ENCODE measurements around the gene C1orf159.

Gene C1orf159

DNA sequence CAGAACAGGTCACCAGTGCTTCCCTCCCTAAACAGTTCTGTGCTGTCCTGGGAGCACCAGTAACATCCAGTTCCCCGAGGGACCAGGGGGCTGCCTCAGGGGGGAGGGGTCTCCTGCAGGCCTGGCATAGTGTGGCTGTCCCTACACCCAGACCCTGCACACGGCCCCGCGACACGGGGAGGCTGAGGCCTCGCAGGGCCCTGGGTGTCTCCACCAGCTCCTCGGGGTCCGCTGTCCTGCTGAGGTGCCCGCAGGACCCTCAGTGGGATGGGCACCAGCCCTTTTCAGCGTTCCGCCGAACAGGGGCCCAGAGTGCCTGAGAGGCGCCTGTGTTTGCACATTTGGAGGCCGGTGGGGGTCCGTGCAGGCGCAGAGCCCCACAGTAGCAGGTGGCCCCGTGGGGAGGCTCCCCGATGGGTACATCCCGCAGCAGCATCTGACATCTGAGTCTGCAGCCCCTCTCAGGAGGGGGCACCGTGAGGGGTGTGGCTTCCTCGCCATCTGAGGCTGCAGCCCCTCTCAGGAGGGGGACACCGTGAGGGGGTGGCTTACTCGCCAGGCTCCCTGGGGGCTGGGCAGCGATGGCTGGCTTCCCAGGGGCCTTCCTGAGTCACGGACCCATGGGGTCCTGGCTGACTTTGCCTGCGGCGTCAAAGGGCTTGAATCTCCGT is 18.5 kb upstream of the C1orf159 start:
- in situ Hi-C loops (cut with MboI; ENCODE audit: low sequenced_read_pairs), result loop anchor here (25.0 kb wide), 1 partner anchor 103 kb away; the partner anchor contains the start of genes B3GALT6, C1QTNF12 and SDF4

GRCh38 chr1:1132956-1133750 is 17.3 kb upstream of the C1orf159 start:
- in situ Hi-C loops (cut with MboI; ENCODE audit: low sequenced_read_pairs), result loop anchor here (25.0 kb wide), 1 partner anchor 104 kb away; the partner anchor contains the start of genes B3GALT6, C1QTNF12 and SDF4

DNA sequence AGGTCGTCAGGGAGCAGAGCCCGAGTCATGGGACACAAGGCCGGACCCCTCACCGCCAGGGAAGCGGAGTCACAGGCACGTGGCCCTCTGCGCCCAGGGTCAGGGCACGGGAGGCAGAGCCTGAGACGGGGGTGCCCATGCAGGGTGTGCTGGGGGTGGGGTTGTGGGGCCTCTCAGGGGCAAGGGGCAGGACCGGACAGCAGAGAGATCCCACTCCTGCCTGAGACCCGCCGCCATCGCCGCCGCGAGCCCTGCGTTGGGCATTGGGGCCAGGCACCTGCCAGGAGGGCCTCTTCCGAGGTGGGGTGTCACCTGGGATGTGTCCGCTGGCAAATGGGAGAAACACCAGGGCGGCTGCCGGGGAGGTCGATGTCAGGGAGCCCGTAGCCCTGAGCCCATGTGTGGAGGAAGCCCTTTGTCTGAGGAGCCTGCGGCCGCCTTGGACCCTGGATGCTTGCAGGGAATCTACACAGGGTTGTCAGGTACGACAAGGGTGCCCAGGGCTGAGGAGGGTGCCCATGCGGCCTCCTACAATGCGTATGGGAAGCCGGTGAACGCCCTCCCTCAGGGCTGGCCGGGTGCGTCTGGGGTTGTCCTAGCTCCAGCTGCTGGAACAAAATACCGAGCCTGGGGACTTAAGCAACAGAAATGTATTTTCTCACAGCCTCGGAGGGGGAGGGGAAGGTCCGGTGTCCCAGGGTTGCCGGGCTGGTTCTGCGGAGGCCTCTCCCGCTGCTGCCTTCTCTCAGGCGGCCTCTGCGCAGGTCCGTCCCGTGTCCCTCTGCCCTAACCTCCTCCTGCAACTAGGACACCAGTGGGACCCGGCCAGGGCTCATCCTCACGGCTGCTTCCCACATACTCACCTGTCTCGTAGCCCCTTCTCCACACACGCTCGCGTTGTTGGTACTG is 16.4 kb upstream of the C1orf159 start:
- in situ Hi-C loops (cut with MboI; ENCODE audit: low sequenced_read_pairs), result loop anchor here (25.0 kb wide), 1 partner anchor 105 kb away; the partner anchor contains the start of genes B3GALT6, C1QTNF12 and SDF4

GRCh38 chr1:1130206-1131120 is 14.6 kb upstream of the C1orf159 start:
- in situ Hi-C loops (cut with MboI; ENCODE audit: low sequenced_read_pairs), result loop anchor here (25.0 kb wide), 1 partner anchor 107 kb away; the partner anchor contains the start of genes B3GALT6, C1QTNF12 and SDF4

DNA sequence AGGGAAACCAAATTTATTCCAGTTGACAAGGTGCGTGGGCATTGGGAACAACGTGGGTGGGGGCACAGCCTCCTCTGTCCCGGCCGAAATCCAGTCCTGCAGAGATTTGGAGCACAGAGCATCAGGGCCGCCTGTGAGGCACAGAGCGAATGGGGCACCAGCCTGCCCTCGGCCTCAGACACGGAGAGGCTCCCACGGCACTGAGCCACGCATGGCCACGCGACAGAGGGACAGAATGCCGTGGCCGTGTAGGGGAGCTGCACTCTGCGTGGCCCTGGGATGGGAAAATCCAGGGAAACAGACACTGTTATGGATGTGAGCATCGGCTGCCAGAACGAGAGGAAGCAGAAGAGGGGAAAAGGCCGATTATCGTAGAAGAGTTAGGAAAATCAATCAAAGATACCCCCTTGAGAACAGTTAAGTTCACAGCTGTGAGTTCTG is 13.5 kb upstream of the C1orf159 start:
- in situ Hi-C loops (cut with MboI; ENCODE audit: low sequenced_read_pairs), result loop anchor here (25.0 kb wide), 1 partner anchor 108 kb away; the partner anchor contains the start of genes B3GALT6, C1QTNF12 and SDF4

DNA sequence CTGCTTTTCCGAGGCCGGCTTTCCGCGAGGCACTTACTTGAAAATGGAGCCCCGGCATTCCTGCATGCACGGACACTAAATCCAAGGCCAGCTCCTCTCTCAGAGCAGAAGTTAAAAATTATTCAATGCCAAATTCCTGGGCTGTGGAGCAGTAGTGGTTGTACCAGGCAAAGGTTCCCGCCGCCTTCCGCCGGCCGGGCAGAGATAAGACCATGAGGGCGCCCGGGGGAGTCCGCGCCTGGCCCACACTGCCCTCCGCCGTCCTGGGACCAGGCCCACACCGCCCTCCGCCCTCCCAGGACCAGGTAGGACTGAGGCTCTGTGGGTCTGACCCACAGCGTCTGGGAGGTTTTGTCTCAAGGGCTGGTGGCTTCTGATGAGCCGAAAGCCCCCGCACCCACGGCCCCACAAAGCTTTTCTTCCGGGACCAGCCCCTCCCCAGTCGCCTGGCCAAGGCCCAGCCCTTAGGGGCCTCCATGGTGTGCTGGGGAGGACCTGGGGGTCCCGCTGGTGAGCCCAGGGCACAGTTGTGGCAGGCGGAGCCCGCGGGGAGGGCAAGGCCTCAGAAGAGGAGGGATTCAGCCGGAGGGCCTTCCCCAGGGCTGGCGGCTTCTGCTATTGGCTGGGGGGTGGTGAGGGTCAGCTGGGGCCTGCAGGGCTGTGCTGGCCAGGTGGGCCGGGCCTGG is 12.7 kb upstream of the C1orf159 start:
- in situ Hi-C loops (cut with MboI; ENCODE audit: low sequenced_read_pairs), result loop anchor here (25.0 kb wide), 1 partner anchor 109 kb away; the partner anchor contains the start of genes B3GALT6, C1QTNF12 and SDF4

DNA sequence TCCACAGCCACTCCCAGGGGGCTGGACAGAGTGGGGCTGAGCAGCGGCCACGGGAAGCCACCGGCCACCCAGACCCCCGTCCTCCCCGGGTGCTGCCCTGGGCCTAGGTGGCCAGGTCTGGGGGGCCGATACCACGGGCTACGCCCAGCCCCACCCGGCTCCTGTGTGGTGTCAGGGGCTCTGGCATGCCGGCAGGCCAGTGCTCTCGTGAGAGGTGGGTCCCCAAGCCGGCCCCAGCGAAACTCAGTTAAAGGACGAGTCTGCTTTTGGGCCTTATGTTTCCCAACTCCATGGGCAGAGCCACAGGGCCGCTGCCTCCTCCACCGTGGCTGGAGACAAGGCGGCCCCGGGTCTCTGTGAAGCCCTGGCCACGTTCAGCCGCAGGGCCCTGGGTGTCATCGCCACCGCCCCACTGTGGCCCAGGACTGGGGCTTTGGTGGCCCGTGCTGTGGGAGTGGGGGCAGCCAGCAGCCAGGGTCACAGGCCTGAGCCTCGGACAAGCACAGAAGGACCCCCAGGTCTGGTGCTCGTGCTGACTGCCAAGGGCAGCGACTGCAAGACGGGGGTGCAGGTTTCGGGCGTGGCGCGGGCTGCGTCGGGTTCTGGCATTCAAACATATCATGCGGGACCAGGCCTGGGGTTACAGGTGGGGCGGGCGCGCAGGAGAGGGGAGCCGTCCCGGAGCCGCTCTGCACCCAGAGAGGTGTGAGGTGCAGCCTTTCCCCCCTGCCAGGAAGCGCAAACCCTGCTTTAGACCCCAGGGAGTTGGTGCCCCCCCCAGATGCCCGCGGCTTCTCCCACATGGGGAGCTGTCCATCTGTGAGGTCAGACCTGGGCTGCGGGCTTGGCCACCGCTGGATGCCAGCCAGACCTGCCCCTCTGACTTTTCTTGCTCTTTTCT is 11.9 kb upstream of the C1orf159 start:
- in situ Hi-C loops (cut with MboI; ENCODE audit: low sequenced_read_pairs), result loop anchor here (25.0 kb wide), 1 partner anchor 110 kb away; the partner anchor contains the start of genes B3GALT6, C1QTNF12 and SDF4

- in situ Hi-C loops (cut with MboI; ENCODE audit: low sequenced_read_pairs), result loop anchor here (25.0 kb wide), 1 partner anchor 111 kb away; the partner anchor contains the start of genes B3GALT6, C1QTNF12 and SDF4
These were observed 10.1 kb upstream of the C1orf159 start for GRCh38 chr1:1125945-1126344.

DNA sequence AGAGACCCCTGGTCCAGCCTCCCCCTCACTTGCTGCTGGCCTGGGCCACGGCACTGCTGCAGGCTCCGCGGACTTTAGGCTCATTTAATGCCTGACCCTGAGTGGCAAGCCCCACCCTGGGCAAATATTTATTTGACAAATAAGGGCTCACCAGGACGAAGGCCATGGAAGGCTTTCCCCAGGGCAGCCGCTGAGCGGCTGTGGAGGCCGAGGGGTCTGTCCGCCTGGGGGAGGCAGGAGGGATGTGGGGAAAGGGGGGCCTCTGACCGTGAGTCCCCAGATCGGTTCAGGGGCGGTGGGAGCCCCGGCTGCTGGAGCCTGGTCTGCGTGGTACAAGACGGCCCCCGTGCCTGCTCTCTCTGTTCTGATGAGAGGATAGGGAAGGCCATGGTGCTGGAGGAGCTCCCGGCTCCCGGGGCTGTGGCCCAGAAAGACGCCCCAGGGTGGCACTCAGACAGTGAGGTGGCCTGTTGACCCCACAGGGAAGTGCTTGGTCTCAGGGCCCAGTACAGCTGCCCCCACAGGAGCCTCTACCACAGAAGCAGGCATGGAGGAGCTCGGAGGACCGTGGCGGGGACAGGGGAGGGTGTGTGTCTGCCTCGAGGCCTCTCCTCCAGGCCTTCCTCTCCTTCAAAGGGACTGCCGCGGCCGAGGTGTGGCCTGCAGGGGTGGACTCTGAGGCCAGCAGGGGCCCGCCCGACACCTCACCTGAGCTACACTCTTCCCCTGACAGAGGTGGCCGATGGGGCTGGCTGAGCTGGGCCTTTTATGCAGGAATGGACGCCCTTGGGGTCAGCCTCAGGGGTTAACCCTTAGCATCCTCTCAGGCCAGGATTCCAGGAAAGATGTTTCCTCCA is 9.1 kb upstream of the C1orf159 start:
- in situ Hi-C loops (cut with MboI; ENCODE audit: low sequenced_read_pairs), result loop anchor here (25.0 kb wide), 1 partner anchor 112 kb away; the partner anchor contains the start of genes B3GALT6, C1QTNF12 and SDF4

DNA sequence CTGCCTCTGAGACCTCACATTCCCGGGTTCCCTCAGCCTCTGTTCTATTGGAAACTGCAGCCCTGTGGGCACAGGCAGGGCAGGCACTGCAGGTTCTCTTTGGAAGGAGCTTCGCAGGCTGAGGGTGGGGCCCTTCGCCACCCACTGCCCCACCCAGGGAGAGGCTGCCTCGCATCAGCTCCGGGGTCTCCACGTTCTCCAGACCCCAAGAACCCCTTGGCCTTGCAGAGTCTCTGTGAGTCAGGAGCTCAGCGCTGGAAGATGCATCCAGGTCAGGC is 8.6 kb upstream of the C1orf159 start:
- in situ Hi-C loops (cut with MboI; ENCODE audit: low sequenced_read_pairs), result no loop called here

DNA sequence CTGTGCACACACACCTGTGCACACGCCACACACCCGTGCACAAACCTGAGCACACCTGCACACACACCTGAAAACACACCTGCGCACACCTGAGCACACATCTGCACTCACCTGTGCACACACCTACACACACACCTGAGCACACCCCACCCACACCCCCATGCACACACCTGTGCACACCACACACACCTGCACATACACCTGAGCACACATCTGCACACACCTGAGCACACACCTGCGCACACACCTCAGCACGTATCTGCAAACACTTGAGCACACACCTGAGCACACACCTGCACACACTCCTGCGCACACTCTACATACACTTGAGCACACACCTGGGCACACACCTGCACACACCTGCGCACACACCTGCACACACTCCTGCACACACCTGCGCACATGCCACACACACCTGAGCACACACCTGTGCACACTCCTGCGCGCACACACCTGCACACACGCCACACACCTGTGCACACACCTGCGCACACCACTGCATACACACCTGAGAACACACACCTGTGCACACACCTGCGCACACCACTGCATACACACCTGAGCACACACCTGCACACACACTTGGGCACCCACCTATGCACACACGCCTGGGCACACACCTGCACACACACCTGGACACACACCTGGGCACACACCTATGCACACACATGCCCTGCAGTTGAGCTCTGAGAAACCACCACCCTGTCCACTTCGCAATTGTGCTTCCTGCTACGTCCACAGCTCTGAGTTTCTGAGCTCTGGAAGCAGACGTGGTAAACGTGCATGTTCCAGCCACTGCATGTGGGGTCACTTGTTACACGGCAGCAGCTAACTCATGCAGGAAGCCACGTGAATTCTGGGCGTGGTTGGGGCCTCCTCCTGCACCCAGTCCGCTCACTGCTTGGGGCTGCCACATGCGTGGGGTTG is 8.0 kb upstream of the C1orf159 start:
- in situ Hi-C loops (cut with MboI; ENCODE audit: low sequenced_read_pairs), result no loop called here

DNA sequence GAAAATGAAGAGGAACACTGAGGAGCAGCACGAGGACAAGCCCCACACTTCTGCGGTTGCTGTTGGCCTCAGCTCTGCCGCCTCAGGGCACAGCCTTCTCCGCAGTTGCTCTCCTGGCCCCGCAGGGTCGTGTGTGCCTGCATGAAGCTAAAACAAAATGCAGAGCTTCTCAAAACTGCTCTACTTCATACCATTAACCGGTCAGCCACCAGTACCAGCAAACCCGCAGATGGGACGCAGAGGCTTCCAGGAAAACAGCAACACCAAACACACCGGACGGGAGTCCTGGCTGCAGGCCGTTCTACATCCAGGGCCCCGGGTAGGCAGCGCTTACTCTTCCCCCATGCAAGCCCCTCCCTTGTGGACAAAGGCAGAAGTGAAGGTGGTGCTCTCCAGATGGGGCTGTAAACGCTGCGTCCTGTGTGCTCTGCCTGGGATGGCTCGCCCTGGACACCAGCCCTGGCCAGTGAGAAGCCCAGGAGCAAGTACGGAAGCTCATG is 7.1 kb upstream of the C1orf159 start:
- in situ Hi-C loops (cut with MboI; ENCODE audit: low sequenced_read_pairs), result no loop called here

DNA sequence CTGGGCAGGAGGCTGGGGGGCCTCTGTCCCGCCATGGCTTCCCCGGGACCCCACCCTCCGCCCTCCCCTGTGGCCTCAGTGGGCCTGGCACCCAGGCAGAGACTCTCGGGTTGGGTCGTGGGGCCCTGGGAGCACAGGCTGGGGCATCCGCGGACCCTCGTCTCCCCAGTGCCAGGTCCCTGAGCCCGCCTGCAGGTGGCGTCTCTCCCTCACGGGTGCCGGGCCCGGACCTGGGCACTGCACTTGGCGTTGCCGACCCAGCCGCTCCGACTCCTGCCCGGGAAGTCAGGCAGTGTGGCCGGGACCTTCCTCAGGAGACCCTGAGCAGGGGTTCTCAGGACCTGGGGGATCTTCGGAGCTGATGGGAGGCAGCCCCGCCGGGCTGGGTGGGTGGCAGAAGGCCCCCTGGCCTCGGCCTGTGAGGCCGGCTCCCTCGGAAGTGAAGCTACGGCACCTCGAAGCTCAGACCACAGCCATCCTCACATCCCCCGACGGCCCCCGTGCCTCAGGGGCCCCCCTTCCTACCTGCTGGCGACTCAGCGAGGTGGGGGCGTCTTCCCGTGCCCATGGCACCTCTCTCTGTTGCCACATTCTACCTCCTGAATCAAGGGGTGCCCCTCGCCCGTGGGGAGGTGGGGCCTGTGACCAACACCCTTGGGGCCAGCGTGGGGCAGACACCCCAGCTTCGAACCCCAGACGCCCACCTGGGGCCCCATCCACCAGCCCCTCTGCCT is 6.4 kb upstream of the C1orf159 start:
- in situ Hi-C loops (cut with MboI; ENCODE audit: low sequenced_read_pairs), result no loop called here

- in situ Hi-C loops (cut with MboI; ENCODE audit: low sequenced_read_pairs), result no loop called here
These were observed 5.8 kb upstream of the C1orf159 start for GRCh38 chr1:1121611-1122077.

All from HL-60/S4 treated with retinoic acid at 250 ng/mL for 4 days and 3 days (cell line).